ENCODE measurements around the gene CLCN2.

DNA sequence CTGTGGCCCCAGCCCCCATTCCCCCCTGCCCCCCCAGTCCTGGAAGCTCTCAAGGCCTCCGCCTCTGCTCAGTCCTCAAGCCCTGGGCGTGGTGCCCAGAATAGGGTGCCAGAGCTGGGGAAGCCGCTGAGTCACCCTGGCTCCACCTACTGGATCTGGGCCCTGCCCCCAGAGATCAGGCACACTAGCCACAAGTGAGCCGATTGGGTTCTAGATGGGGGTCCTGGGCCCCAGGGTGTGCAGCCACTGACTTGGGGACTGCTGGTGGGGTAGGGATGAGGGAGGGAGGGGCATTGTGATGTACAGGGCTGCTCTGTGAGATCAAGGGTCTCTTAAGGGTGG lies 41.3 kb downstream of the CLCN2 start:
- TF ChIP-seq, protein P1, sequence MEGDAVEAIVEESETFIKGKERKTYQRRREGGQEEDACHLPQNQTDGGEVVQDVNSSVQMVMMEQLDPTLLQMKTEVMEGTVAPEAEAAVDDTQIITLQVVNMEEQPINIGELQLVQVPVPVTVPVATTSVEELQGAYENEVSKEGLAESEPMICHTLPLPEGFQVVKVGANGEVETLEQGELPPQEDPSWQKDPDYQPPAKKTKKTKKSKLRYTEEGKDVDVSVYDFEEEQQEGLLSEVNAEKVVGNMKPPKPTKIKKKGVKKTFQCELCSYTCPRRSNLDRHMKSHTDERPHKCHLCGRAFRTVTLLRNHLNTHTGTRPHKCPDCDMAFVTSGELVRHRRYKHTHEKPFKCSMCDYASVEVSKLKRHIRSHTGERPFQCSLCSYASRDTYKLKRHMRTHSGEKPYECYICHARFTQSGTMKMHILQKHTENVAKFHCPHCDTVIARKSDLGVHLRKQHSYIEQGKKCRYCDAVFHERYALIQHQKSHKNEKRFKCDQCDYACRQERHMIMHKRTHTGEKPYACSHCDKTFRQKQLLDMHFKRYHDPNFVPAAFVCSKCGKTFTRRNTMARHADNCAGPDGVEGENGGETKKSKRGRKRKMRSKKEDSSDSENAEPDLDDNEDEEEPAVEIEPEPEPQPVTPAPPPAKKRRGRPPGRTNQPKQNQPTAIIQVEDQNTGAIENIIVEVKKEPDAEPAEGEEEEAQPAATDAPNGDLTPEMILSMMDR (conservative IDR thresholded peaks at IDR 0.05; ENCODE audit: low read depth, low read length), result no peak
- no peak for TF ChIP-seq EZH2 (IDR thresholded peaks at IDR 0.05; ENCODE audit: low read length, unreplicated experiment)
- no peak for TF ChIP-seq EZH2phosphoT487 (IDR thresholded peaks at IDR 0.05; ENCODE audit: borderline replicate concordance, low read length)

Data from PC-3 (cell line).